HepG2 (cell line): ENCODE results near the gene ID3. TPM values are rescaled to one million over a fixed set of nuclear protein-coding genes. Genes with fewer than 3 reads are reported as not detected.

ENCODE experiments used
- ATAC-seq: fragments of 200-7000 bp; cut with Tn5 transposase; 3 replicates; pipeline ENCODE4 v1.9.1; 2020; ENCODE audit warnings: mild to moderate bottlenecking, moderate library complexity
- BruUV-seq: library from RNA; stranded (reverse); fragments of 400-500 nt; replicated peaks from 2 replicates; lab custom pipeline; 2021; lab: Mats Ljungman, UMichigan
- CTCF ChIA-PET: fragments of 300-600 bp; formaldehyde crosslinking; extraction: SDS; loops from one replicate; lab custom pipeline; 2021; ENCODE audit warnings: low total read pairs, inconsistent platforms, low intra/inter-chr PET ratio; lab: Yijun Ruan, JAX
- POLR2A ChIA-PET: fragments of 350-600 bp; sonication (Branson Sonifier 250); formaldehyde crosslinking; loops from one replicate; lab custom pipeline; 2020; ENCODE audit warnings: antibody characterized with exemption, inconsistent platforms; lab: Yijun Ruan, JAX
- DNase-seq: peaks from one replicate; pipeline ENCODE4 v3.0.0-alpha.2; 2015; ENCODE audit warnings: low spot score
- FAIRE-seq: peaks from 3 replicates; lab custom pipeline; 2011; peaks lifted over from hg19 to GRCh38; lab: Jason Lieb, UNC
- H2AFZ ChIP-seq: one replicate; pipeline ENCODE4 v1.6.1; 2011; ENCODE audit warnings: low read length, inconsistent platforms
- H3K27ac ChIP-seq: fragments of 300-600 bp; 3 replicates; pipeline ENCODE4 v1.8.0; 2011; ENCODE audit warnings: mixed run types, mild to moderate bottlenecking, mixed read lengths, low read length, inconsistent platforms; ENCODE audit not compliant: insufficient read depth; ENCODE audit errors: extremely low read length
- H3K27me3 ChIP-seq, 2 experiments: fragments of 200-600 bp in 1 of 2; 2 replicates in 1 of 2; 3 replicates in 1 of 2; pipeline versions ENCODE4 v1.6.0 to v1.8.0; 2011; ENCODE audit warnings: low read length in 2 of 2, mild to moderate bottlenecking in 2 of 2, moderate library complexity in 2 of 2, inconsistent platforms in 1 of 2; ENCODE audit not compliant: insufficient read depth in 2 of 2, control insufficient read depth in 1 of 2
- H3K36me3 ChIP-seq, 2 experiments: fragments of 200-600 bp in 1 of 2; replicated peaks in 1 of 2; 2 replicates in 1 of 2; 3 replicates in 1 of 2; pipeline versions ENCODE4 v1.5.1 to v1.8.0; 2011; ENCODE audit warnings: low read length in 2 of 2, inconsistent platforms in 1 of 2; ENCODE audit not compliant: insufficient read depth in 2 of 2, control insufficient read depth in 1 of 2
- H3K4me1 ChIP-seq: 2 replicates; pipeline ENCODE4 v1.5.1; 2012; ENCODE audit warnings: low read length, inconsistent platforms; ENCODE audit not compliant: insufficient read depth
- H3K4me2 ChIP-seq: 2 replicates; pipeline ENCODE4 v1.6.0; 2011; ENCODE audit warnings: low read depth, low read length, inconsistent platforms
- H3K4me3 ChIP-seq, 3 experiments: fragments of 200-600 bp in 1 of 3; sonication (generic), shearing (Covaris generic) in 1 of 3; replicated peaks in 1 of 3; 2 replicates each; pipeline ENCODE4 v1.5.1; 2011 to 2016; ENCODE audit warnings: low read length in 3 of 3, inconsistent platforms in 2 of 3, low read depth in 2 of 3, mild to moderate bottlenecking in 2 of 3, control low read depth in 1 of 3, mixed read lengths in 1 of 3; ENCODE audit not compliant: insufficient read depth in 1 of 3
- H3K79me2 ChIP-seq: one replicate; pipeline ENCODE4 v1.6.1; 2011; ENCODE audit warnings: low read length, inconsistent platforms; ENCODE audit not compliant: insufficient read depth
- H3K9ac ChIP-seq: 2 replicates; pipeline ENCODE4 v1.6.0; 2011; ENCODE audit warnings: mild to moderate bottlenecking, low read depth, low read length, inconsistent platforms; ENCODE audit not compliant: insufficient read depth
- H3K9me3 ChIP-seq: 2 replicates; pipeline ENCODE4 v1.5.1; 2012; ENCODE audit warnings: mild to moderate bottlenecking, low read length
- H4K20me1 ChIP-seq: 2 replicates; pipeline ENCODE4 v1.6.0; 2011; ENCODE audit warnings: inconsistent platforms, mild to moderate bottlenecking, low read length, moderate library complexity; ENCODE audit not compliant: insufficient read depth
- NR2F6 ChIP-seq, 2 experiments: IDR thresholded peaks; 2 replicates each; pipeline ENCODE4 v1.6.1; 2016; ENCODE audit warnings: antibody characterized with exemption in 1 of 2, mild to moderate bottlenecking in 1 of 2
- POLR2G ChIP-seq: fragments of 200-400 bp; formaldehyde crosslinking; IDR thresholded peaks from 2 replicates; pipeline ENCODE4 v1.6.1; 2018; ENCODE audit warnings: mild to moderate bottlenecking, low read depth, low read length, moderate library complexity
- SPEN ChIP-seq: sonication (generic); formaldehyde crosslinking; IDR thresholded peaks from 2 replicates; pipeline ENCODE4 v1.5.1; 2020; ENCODE audit warnings: low read depth, mild to moderate bottlenecking, missing genetic modification reagents
- WGBS: methylation state at CpG from one replicate; pipeline ENCODE4 v1.1.6; 2017; ENCODE audit warnings: low lambda C conversion rate; 5-methylcytosine and 5-hydroxymethylcytosine counted together
- in situ Hi-C: cut with HindIII; loops from 2 replicates; pipeline ENCODE4 v1.10.0; 2017; ENCODE audit warnings: low pct_unique_long_range_greater_than_20kb; ENCODE audit not compliant: extremely low pct_ligation_motif_present
- intact Hi-C: fragments of 100-400 bp; cut with micrococcal nuclease; formaldehyde crosslinking; loops from one replicate; pipeline ENCODE4 v1.10.0; 2022; ENCODE audit not compliant: unreplicated experiment
- polyA plus RNA-seq, 8 experiments: library from polyadenylated mRNA; depleted of rRNA in 3 of 8; stranded (reverse) in 7 of 8; unstranded in 1 of 8; fragments of >200 nt; fragmentation: Illumina TruSeq in 4 of 8; extraction: Trizol in 4 of 8; gene quantifications; 2 replicates each; pipeline versions ENCODE4 v1.2.1 to v1.2.3, GENCODE V29; 2011 to 2016; ENCODE audit warnings: low read depth in 4 of 8, missing spikeins in 1 of 8, mixed read lengths in 1 of 8; ENCODE audit not compliant: insufficient read depth in 1 of 8
- total RNA-seq, 5 experiments: library from RNA; depleted of rRNA; stranded (reverse); fragments of >200 nt; fragmentation: Illumina TruSeq; extraction: Trizol; gene quantifications; 2 replicates each; pipeline ENCODE4 v1.2.3, GENCODE V29; 2016; ENCODE audit warnings: low read depth in 1 of 5
- TF ChIP-seq, protein P1 (sequence below): sonication (generic); formaldehyde crosslinking; IDR thresholded peaks from 2 replicates; pipeline ENCODE4 v1.4.0; 2020; ENCODE audit warnings: missing genetic modification reagents

Gene ID3
- total and polyA plus RNA-seq, 2 of the 13 experiments (the other 11 are each of a cell fraction or from before 2014, with no cell fraction given): 64.8 to 115 TPM

- ATAC-seq: no peak
- Histone ChIP-seq H3K9me3 (no peaks in the 10 kb centered on the region), H3K4me1 (peaks cover 78% of the 10 kb centered on the region), H2AFZ (no peak overlapping the region), H3K27me3 (0 out of 5 replicates have a peak, but pooled peaks cover 0 to 2% of the 10 kb centered on the region in 2 experiments), H3K9ac (no peak overlapping the region), H3K36me3 (no peaks in the 10 kb centered on the region), H4K20me1 (no peaks in the 10 kb centered on the region), H3K4me2 (no peak overlapping the region), H3K27ac (no peak overlapping the region), H3K4me3 (no peak overlapping the region), H3K79me2 (no peaks in the 10 kb centered on the region)
- no peak for FAIRE-seq
- intact Hi-C loops: no loop called here
- BruUV-seq: no TSS peak
- POLR2A ChIA-PET: no interaction called here
- in situ Hi-C loops: no loop called here
- WGBS: 28% methylated on average over 11 of the region's 11 CpGs
- no peak for DNase-seq
- CTCF ChIA-PET: no interaction called here
- peak; percentile 51 for TF ChIP-seq NR2F6 (IDR thresholded peaks at IDR 0.05)
- TF ChIP-seq NR2F6 (CRISPR knock-in tag; IDR thresholded peaks at IDR 0.05): peak; percentile 31; the same call in 1 of the 2 replicates
- no peak for TF ChIP-seq POLR2G
- TF ChIP-seq, protein P1, sequence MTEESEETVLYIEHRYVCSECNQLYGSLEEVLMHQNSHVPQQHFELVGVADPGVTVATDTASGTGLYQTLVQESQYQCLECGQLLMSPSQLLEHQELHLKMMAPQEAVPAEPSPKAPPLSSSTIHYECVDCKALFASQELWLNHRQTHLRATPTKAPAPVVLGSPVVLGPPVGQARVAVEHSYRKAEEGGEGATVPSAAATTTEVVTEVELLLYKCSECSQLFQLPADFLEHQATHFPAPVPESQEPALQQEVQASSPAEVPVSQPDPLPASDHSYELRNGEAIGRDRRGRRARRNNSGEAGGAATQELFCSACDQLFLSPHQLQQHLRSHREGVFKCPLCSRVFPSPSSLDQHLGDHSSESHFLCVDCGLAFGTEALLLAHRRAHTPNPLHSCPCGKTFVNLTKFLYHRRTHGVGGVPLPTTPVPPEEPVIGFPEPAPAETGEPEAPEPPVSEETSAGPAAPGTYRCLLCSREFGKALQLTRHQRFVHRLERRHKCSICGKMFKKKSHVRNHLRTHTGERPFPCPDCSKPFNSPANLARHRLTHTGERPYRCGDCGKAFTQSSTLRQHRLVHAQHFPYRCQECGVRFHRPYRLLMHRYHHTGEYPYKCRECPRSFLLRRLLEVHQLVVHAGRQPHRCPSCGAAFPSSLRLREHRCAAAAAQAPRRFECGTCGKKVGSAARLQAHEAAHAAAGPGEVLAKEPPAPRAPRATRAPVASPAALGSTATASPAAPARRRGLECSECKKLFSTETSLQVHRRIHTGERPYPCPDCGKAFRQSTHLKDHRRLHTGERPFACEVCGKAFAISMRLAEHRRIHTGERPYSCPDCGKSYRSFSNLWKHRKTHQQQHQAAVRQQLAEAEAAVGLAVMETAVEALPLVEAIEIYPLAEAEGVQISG (CRISPR knock-in tag): no peak
- TF ChIP-seq SPEN (CRISPR knock-in tag): no peak
Measured at GRCh38 chr1:23588749-23589548, 29.6 kb upstream of the ID3 start.
